Activated CD8-positive, alpha-beta T cell treated with anti-CD3 and anti-CD28 coated beads, Interleukin-2, amount 10 ng/mL, durations not matched to agents 7 days and 5 days (primary cell): ENCODE measurements around the gene DUSP9. TPM values are rescaled to one million over a fixed set of nuclear protein-coding genes. Genes with fewer than 3 reads are reported as not detected.

Experiments used
- ATAC-seq: fragments of 150-1000 bp; cut with Tn5 transposase; one replicate; pipeline ENCODE4 v1.10.0; 2021; ENCODE audit warnings: moderate library complexity
- CTCF ChIA-PET: fragments of 350-600 bp; sonication (Branson Sonifier 250); formaldehyde crosslinking; loops from one replicate; lab custom pipeline; 2021; ENCODE audit warnings: antibody characterized with exemption; lab: Charles Lee
- POLR2A ChIA-PET: fragments of 350-600 bp; sonication (Branson Sonifier 250); formaldehyde crosslinking; loops from one replicate; lab custom pipeline; 2021; ENCODE audit warnings: antibody characterized with exemption; lab: Charles Lee
- DNase-seq: peaks from one replicate; pipeline ENCODE4 v3.0.0-alpha.2; 2020
- H3K27ac Mint-ChIP-seq: one replicate; pipeline ENCODE4 v1.8.0; 2021; ENCODE audit warnings: mild to moderate bottlenecking, mixed read lengths
- H3K27me3 Mint-ChIP-seq: one replicate; pipeline ENCODE4 v1.8.0; 2021; ENCODE audit warnings: low read depth, mixed read lengths
- H3K36me3 Mint-ChIP-seq: one replicate; pipeline ENCODE4 v1.8.0; 2021; ENCODE audit warnings: low read depth, mixed read lengths
- H3K4me1 Mint-ChIP-seq: one replicate; pipeline ENCODE4 v1.8.0; 2021; ENCODE audit warnings: low read depth, mixed read lengths
- H3K4me3 Mint-ChIP-seq: one replicate; pipeline ENCODE4 v1.8.0; 2021; ENCODE audit warnings: mild to moderate bottlenecking, mixed read lengths
- H3K9me3 Mint-ChIP-seq: one replicate; pipeline ENCODE4 v1.8.0; 2022; ENCODE audit warnings: mixed read lengths; ENCODE audit not compliant: insufficient read depth
- total RNA-seq, 2 experiments: library from RNA; stranded (reverse); gene quantifications; one replicate each; pipeline ENCODE4 v1.2.3, GENCODE V29; 2021

Gene DUSP9
- total RNA-seq, 2 experiments from 2014 or later, result not detected

- CTCF ChIA-PET, result no interaction called here
- DNase-seq, result no peak
- no peaks in the 10 kb centered on the region for H3K9me3 Mint-ChIP-seq
- peaks cover 8% of the 10 kb centered on the region for H3K4me1 Mint-ChIP-seq
- no peak overlapping the region for H3K27ac Mint-ChIP-seq
- H3K36me3 Mint-ChIP-seq, result no peaks in the 10 kb centered on the region
- POLR2A ChIA-PET, result no interaction called here
- no peak overlapping the region for H3K4me3 Mint-ChIP-seq
- ATAC-seq, result no peak
- peaks cover 22% of the 10 kb centered on the region for H3K27me3 Mint-ChIP-seq
These were observed 7.6 kb upstream of the DUSP9 start for GRCh38 chrX:153639177-153640044.

GRCh38 chrX:153640045-153640686, 6.8 kb upstream of the DUSP9 start:
- DNase-seq (no peak), ATAC-seq (no peak)
- ChIA-PET CTCF (interaction anchor here (0.8 kb wide), 1 partner anchor 698 kb away, joined by 3 read pairs; no protein-coding TSS in a partner anchor), POLR2A (no interaction called here)
- peaks cover 8% of the 10 kb centered on the region for H3K4me1 Mint-ChIP-seq
- no peak overlapping the region for H3K27ac Mint-ChIP-seq
- H3K9me3 Mint-ChIP-seq, result no peaks in the 10 kb centered on the region
- no peaks in the 10 kb centered on the region for H3K36me3 Mint-ChIP-seq
- peaks cover 29% of the 10 kb centered on the region for H3K27me3 Mint-ChIP-seq
- H3K4me3 Mint-ChIP-seq, result no peak overlapping the region

GRCh38 chrX:153640736-153641575, 6.0 kb upstream of the DUSP9 start:
- Mint-ChIP-seq H3K4me3 (no peak overlapping the region), H3K9me3 (no peaks in the 10 kb centered on the region), H3K4me1 (peaks cover 8% of the 10 kb centered on the region), H3K36me3 (no peaks in the 10 kb centered on the region), H3K27ac (no peak overlapping the region), H3K27me3 (peaks cover 36% of the 10 kb centered on the region)
- ATAC-seq (no peak), DNase-seq (no peak)
- CTCF ChIA-PET, result interaction anchor here (0.8 kb wide), 1 partner anchor 699 kb away, joined by 3 read pairs; no protein-coding TSS in a partner anchor
- POLR2A ChIA-PET, result no interaction called here

- Mint-ChIP-seq H3K4me3 (no peak overlapping the region), H3K27ac (no peak overlapping the region), H3K4me1 (peaks cover 8% of the 10 kb centered on the region), H3K36me3 (no peaks in the 10 kb centered on the region), H3K27me3 (peaks cover 43% of the 10 kb centered on the region), H3K9me3 (no peaks in the 10 kb centered on the region)
- POLR2A ChIA-PET, result no interaction called here
- CTCF ChIA-PET, result no interaction called here
- ATAC-seq (no peak), DNase-seq (no peak)
These were observed 5.4 kb upstream of the DUSP9 start for GRCh38 chrX:153641627-153642026.

- ChIA-PET POLR2A (no interaction called here), CTCF (no interaction called here)
- Mint-ChIP-seq H3K27me3 (peaks cover 43% of the 10 kb centered on the region), H3K4me3 (no peak overlapping the region), H3K27ac (no peak overlapping the region), H3K36me3 (no peaks in the 10 kb centered on the region), H3K4me1 (peaks cover 8% of the 10 kb centered on the region), H3K9me3 (no peaks in the 10 kb centered on the region)
- DNase-seq (no peak), ATAC-seq (no peak)
These were observed 4.8 kb upstream of the DUSP9 start for GRCh38 chrX:153642051-153642654.

- H3K4me1 Mint-ChIP-seq, result peaks cover 8% of the 10 kb centered on the region
- DNase-seq (no peak), ATAC-seq (no peak)
- H3K27me3 Mint-ChIP-seq, result peaks cover 43% of the 10 kb centered on the region
- no peaks in the 10 kb centered on the region for H3K9me3 Mint-ChIP-seq
- no peak overlapping the region for H3K4me3 Mint-ChIP-seq
- POLR2A ChIA-PET, result no interaction called here
- no peak overlapping the region for H3K27ac Mint-ChIP-seq
- CTCF ChIA-PET, result interaction anchor here (1.0 kb wide), 1 partner anchor 39 kb away, joined by 3 read pairs; no protein-coding TSS in a partner anchor
- no peaks in the 10 kb centered on the region for H3K36me3 Mint-ChIP-seq
These were observed 4.2 kb upstream of the DUSP9 start for GRCh38 chrX:153642655-153643430.

- Mint-ChIP-seq H3K4me1 (peaks cover 8% of the 10 kb centered on the region), H3K36me3 (no peaks in the 10 kb centered on the region), H3K27me3 (peaks cover 46% of the 10 kb centered on the region), H3K9me3 (no peaks in the 10 kb centered on the region), H3K27ac (no peak overlapping the region), H3K4me3 (no peak overlapping the region)
- ATAC-seq (peak; percentile 42), DNase-seq (no peak)
- CTCF ChIA-PET, result interaction anchor here (1.0 to 1.5 kb wide), 3 partner anchors 24 to 39 kb away, joined by 3 to 6 read pairs (median 4); no protein-coding TSS in a partner anchor
- POLR2A ChIA-PET, result no interaction called here
These were observed 3.3 kb upstream of the DUSP9 start for GRCh38 chrX:153643431-153644351.

- Mint-ChIP-seq H3K4me3 (no peak overlapping the region), H3K4me1 (peaks cover 8% of the 10 kb centered on the region), H3K36me3 (no peaks in the 10 kb centered on the region), H3K27ac (no peak overlapping the region), H3K9me3 (no peaks in the 10 kb centered on the region), H3K27me3 (peaks cover 46% of the 10 kb centered on the region)
- ChIA-PET POLR2A (interaction anchor here (0.5 to 1.0 kb wide), 2 partner anchors 36 to 90 kb away, joined by 3 read pairs; no protein-coding TSS in a partner anchor), CTCF (interaction anchor here (0.7 to 1.5 kb wide), 7 partner anchors 14 to 44 kb away, joined by 3 to 6 read pairs (median 4); no protein-coding TSS in a partner anchor)
- no peak for ATAC-seq
- DNase-seq, result no peak
These were observed 2.5 kb upstream of the DUSP9 start for GRCh38 chrX:153644356-153645125.

- no peaks in the 10 kb centered on the region for H3K36me3 Mint-ChIP-seq
- CTCF ChIA-PET, result interaction anchor here (1.0 to 1.5 kb wide), 4 partner anchors 18 to 44 kb away, joined by 3 to 4 read pairs (median 4); no protein-coding TSS in a partner anchor
These were observed 1.9 kb upstream of the DUSP9 start for GRCh38 chrX:153645151-153645550.

More at GRCh38 chrX:153645151-153645550, 1.9 kb upstream of the DUSP9 start:
- Mint-ChIP-seq H3K4me3 (no peak overlapping the region), H3K27ac (no peak overlapping the region), H3K27me3 (peaks cover 46% of the 10 kb centered on the region), H3K9me3 (no peaks in the 10 kb centered on the region), H3K4me1 (peaks cover 8% of the 10 kb centered on the region)
- DNase-seq, result no peak
- ATAC-seq, result no peak
- POLR2A ChIA-PET, result interaction anchor here (1.0 kb wide), 1 partner anchor 90 kb away, joined by 3 read pairs; no protein-coding TSS in a partner anchor
